Coronary artery (tissue), 2 donors: ENCODE data around the gene LIN54.

ENCODE experiments used
- DNase-seq: peaks from one replicate; pipeline ENCODE4 v3.0.0-alpha.2; 2017; ENCODE audit warnings: low spot score
- H3K27ac ChIP-seq, 2 donors: fragments of 200-600 bp; sonication (generic); one replicate each; pipeline ENCODE4 v1.5.1; 2016 to 2019
- H3K4me3 ChIP-seq: fragments of 200-600 bp; sonication (generic); 2 replicates; pipeline ENCODE4 v1.5.1; 2016; ENCODE audit warnings: mild to moderate bottlenecking, moderate library complexity
- CTCF ChIP-seq: fragments of 200-600 bp; sonication (generic); IDR thresholded peaks from one replicate; pipeline ENCODE4 v1.5.1; 2019; ENCODE audit warnings: antibody characterized with exemption

The LIN54 gene

GRCh38 chr4:82900066-82900410, 110.6 kb downstream of the LIN54 start:
- no peak for DNase-seq
- no peak for TF ChIP-seq CTCF
- Histone ChIP-seq H3K4me3 (peak overlapping the region; percentile 84), H3K27ac (peak overlapping the region; percentile 96 to 100)

DNA sequence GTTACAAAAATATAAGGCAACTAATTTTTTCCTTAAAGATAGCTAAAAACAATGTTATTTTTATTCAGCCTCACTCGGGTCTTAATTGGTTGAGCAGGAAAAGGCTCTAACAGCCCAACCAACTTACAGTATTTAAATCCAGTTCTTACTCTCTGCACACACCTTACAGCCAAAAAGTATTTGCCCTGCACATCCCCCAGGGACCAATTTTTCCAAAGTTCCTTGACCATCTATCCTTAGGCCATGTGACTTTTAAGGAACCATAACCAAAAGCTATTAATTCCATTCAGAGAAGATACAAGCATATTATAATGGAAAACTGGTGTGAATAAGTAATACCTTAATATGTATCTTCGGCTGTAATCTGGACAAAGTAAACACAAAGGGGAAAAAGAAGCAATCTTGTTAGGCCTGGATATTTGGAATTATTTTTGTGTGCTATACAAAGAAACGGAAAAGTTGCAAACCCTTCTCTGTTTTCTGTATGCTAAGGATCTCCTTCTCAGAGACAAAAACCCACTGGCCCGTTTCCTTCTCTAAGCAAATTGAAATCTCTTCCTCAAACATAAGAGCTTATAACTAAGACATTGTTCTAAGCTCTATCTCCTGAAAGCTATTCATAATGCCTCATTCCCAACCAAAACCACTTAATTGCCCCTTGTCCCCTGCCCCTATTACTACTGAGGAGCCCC, 111.1 kb downstream of the LIN54 start:
- H3K4me3 ChIP-seq, result peak overlapping the region; percentile 84
- H3K27ac ChIP-seq, result peak overlapping the region; percentile 96 to 100
- no peak for DNase-seq
- no peak for TF ChIP-seq CTCF

GRCh38 chr4:82898322-82899243, 112.0 kb downstream of the LIN54 start:
- Histone ChIP-seq H3K27ac (peak overlapping the region; percentile 96 to 100), H3K4me3 (peak overlapping the region; percentile 84)
- TF ChIP-seq CTCF, result no peak
- peak; percentile 72 for DNase-seq

DNA sequence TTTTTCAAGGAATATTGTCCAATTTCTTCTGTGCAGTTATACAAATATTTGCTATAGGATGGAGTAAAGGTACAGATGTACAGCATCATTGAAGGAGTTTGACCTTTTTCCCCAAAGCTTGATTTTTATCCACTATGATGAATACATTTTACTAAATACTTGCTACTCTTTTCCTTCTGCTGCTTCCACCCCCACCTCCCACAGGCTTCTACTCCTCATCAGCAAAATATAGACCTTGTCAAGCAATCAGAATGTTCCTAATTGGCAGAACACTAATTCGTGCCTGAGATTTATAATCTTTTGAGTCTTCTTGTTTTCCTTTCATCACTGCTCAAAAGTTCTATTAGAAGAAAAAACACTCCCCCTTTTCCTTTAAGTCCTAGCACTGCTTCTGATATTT, 113.9 kb downstream of the LIN54 start:
- Histone ChIP-seq H3K27ac (no peak overlapping the region), H3K4me3 (no peak overlapping the region)
- no peak for TF ChIP-seq CTCF
- DNase-seq, result no peak

DNA sequence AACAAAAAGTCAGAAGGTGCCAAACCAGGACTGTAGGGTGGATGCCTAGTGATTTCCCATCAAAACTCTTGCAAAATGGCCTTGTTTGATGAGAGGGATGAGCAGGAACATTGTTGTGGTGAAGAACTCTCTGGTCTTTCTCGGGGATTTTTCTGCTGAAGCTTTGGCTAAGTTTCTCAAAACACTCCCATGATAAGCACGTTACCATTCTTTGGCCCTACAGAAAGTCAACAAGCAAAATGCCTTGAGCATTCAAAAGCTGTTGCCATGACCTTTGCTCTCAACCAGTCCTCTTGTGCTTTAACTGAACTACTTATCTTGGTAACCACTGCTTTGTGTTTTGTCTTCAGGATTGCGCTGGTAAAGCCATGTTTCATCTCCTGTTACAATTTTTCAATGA, 116.7 kb downstream of the LIN54 start:
- no peak for DNase-seq
- TF ChIP-seq CTCF, result no peak
- no peak overlapping the region for H3K27ac ChIP-seq
- no peak overlapping the region for H3K4me3 ChIP-seq

GRCh38 chr4:82892467-82892802, 118.2 kb downstream of the LIN54 start:
- Histone ChIP-seq H3K27ac (no peak overlapping the region), H3K4me3 (no peak overlapping the region)
- no peak for DNase-seq
- no peak for TF ChIP-seq CTCF
